GM18858 (cell line): Measurements from ENCODE around the gene FANCC.

Experiments used
- ATAC-seq: cut with Tn5 transposase; IDR thresholded peaks from one replicate; pipeline ENCODE4 v1.9.1; 2021; ENCODE audit not compliant: unreplicated experiment

The FANCC gene

GRCh38 chr9:95317119-95317892 lies at the start of gene FANCC:
Gene FANCC, minus strand, starts transcription at chr9:95317709. Its CDS starts 68,418 bp downstream, at chr9:95249291.
- ATAC-seq, result peak; percentile 64

- no peak for ATAC-seq
These were observed 49.3 kb upstream of the FANCC start for GRCh38 chr9:95366731-95367325.

GRCh38 chr9:95365766-95366165 lies 48.3 kb upstream of the FANCC start:
- no peak for ATAC-seq

DNA sequence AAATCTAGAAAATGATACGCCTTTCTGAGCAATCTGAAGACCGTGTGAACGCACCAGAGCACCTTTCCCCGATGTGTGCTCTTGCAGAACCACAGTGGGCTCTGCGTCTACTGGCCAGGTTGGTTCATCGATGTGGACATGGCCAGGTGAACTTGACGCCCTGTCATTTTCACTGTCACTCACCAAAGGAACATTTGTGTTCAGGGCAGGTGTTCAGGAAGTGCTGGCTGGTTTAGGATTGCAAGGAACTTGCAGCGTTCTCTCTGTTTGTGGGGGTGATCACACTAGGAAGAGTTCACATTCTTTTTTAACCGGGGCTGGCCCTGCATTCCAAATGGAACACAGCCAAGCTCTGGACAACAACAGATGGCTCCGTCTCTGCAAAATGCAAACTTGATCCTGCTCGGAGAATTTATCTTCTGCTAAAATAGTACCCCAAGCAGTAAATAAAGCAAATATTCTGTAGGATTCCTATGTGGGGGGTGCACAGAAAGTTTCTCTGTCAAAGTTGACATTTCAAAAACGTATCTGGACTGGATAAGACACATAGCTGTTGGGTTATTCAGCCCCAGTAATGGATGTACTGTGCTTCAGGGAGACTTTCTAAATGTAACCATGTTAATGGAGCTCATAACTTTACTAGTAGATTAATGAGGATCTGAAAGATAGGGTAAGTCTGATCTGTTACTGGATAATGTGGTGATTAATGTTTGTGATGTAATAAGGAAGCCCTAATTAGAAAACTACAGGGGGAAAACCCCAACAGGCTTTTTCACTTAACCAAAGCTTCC lies 45.7 kb upstream of the FANCC start:
- ATAC-seq, result no peak

GRCh38 chr9:95360866-95361265 lies 43.4 kb upstream of the FANCC start:
- no peak for ATAC-seq

DNA sequence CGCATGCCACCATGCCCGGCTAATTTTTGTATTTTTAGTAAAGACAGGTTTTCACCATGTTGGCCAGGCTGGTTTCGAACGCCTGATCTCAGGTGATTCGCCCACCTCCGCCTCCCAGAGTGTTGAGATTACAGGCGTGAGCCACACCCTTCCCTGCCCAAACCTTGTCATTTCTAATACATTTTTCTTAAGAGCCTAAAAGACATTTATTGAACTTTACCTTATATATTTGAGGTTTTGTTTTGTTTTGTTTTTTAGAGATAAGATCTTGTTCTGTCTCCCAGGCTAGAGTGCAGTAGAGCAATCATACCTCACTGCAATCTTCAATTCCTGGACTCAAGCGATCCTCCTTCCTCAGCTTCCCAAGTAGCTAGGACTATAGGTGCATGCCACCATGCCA lies 39.8 kb upstream of the FANCC start:
- no peak for ATAC-seq

DNA sequence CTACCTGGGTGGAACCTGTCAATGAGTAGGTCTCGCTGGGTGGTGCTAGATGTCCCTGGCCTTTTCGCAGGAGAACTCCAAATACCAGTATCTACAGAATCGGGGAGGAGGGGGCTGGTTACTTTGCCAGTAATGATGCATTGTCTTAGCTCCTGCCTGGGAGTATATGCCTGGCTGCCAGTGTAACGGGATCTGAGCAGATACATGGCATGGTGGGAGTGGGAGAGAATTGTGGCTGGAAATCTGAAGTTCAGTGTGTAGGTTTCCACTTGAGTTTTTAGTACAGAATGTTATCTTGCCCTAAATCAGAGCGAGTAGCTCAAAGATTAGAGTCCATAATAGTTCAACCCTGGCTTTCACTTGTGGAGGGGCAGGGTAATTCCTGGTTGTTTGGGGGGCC lies 38.0 kb upstream of the FANCC start:
- no peak for ATAC-seq

DNA sequence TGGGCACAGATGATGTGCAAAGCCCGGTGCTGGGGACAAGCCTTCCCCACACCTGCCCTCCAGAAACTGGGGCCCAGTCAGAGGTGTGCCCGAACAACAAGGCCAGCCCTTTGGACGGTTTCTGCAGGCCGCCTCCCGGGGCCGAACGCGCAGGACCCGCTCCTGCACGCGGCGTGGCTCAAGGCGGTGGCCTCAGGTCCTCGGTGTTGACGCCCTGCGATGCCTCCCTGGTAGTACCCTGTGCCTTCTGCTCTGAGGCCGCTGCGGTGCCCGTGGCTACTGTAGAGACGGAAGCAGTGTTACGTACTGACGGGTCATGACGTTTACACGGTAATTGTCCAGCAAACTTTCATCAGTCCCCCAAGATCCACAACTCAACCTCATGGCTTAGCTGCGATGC lies 33.5 kb upstream of the FANCC start:
- no peak for ATAC-seq

DNA sequence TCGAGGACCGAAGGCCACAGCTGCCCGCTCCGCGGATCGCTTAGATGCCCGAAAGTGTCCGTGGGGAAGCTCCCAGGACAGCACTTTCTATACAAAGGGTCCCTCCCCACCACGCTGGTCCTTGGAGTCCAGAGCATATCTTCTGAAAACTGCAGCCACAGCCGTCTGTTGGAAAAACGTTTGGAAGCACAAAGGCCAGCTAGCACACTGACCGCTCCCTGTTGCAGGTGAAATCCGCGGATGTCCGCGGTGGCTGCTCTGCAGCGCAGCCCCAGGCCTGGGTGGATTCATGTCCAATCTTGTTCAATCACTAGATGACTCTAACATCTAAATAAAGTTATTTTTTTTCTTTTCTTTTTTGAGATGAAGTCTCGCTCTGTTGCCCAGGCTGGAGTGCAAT lies 32.8 kb upstream of the FANCC start:
- ATAC-seq, result no peak

DNA sequence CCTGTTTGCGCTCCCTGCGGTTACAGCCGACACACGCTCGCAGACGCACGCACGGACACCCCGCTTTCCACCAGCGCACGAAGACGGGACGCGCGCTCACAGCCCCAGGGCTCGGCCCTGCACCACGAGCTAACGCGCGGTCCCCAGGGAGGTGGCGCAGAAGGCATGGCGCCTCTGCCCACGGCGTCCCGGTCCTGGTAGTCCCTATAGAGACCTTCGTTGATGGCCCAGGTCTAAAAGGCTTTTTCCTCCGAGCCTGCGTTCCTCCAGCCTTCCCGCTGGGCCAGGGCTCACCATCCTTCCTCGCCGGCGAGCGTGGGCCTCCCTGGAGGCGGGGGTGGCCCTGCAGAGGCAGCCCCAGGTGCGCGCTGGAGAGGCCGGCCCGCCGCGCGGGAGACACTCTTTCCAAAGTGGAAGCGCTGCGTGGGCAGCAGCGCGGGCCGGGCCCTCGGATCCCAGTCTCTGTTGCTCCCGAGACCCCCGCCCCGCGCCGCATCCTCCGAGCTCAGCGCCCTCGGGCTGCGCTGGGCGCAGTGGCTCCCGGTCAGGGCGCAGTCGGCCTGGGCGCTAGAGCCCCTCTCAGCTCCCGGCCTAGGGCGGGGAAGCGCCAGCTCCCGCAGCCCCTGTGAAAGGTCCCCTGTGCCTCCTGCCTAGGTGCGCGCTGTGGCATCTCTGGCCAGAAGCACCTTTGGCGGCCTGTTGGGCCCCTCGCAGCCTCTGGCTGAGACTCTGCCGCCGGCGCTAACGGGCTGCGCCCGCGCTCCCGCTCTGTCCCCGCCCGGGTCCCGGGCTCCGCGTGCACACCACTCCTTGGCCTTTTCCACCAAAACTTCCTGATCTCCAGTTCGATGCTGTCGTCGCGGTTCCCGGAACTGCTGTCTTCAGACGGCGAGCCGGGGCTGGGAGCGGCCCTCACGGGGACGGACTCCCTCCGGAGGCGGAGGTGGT lies 31.9 kb upstream of the FANCC start:
- no peak for ATAC-seq

- no peak for ATAC-seq
These were observed 28.5 kb upstream of the FANCC start for GRCh38 chr9:95346021-95346420.

- ATAC-seq, result no peak
These were observed 27.3 kb upstream of the FANCC start for GRCh38 chr9:95344735-95345325.

GRCh38 chr9:95343725-95344287 lies 26.3 kb upstream of the FANCC start:
- no peak for ATAC-seq

- no peak for ATAC-seq
These were observed 25.1 kb upstream of the FANCC start for GRCh38 chr9:95342571-95342970.

GRCh38 chr9:95341293-95341962 lies 23.9 kb upstream of the FANCC start:
- ATAC-seq, result no peak

- no peak for ATAC-seq
These were observed 20.7 kb upstream of the FANCC start for GRCh38 chr9:95338243-95338642.

GRCh38 chr9:95336281-95336680 lies 18.8 kb upstream of the FANCC start:
- ATAC-seq, result no peak

DNA sequence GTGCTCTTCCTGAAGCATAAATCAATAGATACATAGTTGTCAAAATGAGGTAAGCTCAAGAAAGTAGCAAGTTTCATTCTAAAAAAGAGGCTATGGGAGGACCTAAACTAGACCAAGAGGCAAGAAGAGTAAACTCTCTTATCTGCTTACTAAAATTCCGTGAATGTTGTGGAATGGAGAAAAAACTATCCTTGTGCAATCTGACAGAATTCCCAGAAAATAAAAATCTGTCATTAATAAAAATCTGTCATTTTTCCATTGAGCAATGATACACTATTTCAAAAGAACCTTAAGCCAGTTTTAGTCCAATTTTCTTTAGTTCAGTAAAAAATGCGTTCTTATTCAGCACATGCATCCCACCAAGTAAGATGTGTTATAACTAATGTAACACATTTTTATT lies 15.9 kb upstream of the FANCC start:
- ATAC-seq, result no peak

DNA sequence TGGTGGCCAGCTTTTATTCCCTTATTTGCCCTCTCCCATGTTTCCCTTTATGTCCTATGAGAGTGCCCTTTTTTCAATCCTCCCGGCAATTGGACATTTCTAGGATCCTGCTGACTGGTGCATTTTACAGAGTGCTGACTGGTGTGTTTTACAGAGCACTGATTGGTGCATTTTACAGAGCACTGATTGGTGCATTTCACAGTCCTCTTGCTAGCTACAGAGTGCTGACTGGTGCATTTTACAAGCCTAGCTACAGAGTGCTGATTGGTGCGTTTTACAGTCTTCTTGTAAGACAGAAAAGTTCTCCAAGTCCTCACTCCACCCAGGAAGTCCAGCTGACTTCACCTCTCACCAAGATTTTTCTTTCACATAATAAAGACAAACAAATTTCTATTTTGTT lies 15.4 kb upstream of the FANCC start:
- ATAC-seq, result no peak
